Breast epithelium (tissue), 3 donors: ENCODE results near the gene TARS2.

ENCODE experiments used
- POLR2AphosphoS5 ChIP-seq, 3 donors: sonication (generic); formaldehyde crosslinking; IDR thresholded peaks; one replicate each; pipeline ENCODE4 v1.6.1; 2017; ENCODE audit warnings: antibody characterized with exemption in 3 of 3
- TF ChIP-seq, protein P1 (sequence below), 3 donors: fragments of 450-650 bp; IDR thresholded peaks; one replicate each; pipeline ENCODE4 v1.5.1; 2016 to 2017; ENCODE audit warnings: antibody characterized with exemption in 3 of 3, mild to moderate bottlenecking in 3 of 3, moderate library complexity in 3 of 3

DNA sequence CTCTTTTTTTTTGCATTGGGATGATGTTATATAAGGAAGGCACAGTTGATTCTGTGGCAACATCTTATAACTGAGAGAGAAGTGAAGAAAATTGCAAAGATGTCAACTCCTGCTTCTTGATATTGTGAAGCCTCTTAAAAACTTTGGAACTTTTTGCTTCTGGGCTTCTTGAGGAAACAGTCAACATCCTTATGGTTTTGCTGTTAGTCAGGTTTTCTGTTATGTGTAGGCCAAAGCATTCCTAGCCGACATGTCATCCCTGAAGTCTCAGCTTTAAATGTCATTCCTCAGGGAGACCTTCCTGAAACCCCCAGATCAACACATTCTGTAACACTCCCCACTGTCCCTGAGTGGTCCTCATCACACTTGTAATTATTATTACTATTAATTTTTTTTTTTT is 41.0 kb downstream of the TARS2 start:
- TF ChIP-seq, protein P1, sequence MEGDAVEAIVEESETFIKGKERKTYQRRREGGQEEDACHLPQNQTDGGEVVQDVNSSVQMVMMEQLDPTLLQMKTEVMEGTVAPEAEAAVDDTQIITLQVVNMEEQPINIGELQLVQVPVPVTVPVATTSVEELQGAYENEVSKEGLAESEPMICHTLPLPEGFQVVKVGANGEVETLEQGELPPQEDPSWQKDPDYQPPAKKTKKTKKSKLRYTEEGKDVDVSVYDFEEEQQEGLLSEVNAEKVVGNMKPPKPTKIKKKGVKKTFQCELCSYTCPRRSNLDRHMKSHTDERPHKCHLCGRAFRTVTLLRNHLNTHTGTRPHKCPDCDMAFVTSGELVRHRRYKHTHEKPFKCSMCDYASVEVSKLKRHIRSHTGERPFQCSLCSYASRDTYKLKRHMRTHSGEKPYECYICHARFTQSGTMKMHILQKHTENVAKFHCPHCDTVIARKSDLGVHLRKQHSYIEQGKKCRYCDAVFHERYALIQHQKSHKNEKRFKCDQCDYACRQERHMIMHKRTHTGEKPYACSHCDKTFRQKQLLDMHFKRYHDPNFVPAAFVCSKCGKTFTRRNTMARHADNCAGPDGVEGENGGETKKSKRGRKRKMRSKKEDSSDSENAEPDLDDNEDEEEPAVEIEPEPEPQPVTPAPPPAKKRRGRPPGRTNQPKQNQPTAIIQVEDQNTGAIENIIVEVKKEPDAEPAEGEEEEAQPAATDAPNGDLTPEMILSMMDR (IDR thresholded peaks at IDR 0.05), result no peak
- no peak for TF ChIP-seq POLR2AphosphoS5 (IDR thresholded peaks at IDR 0.05)
